ENCODE measurements around the gene SNAPC2.
"Not testable (repeated sequence)": the region's sequence is repeated elsewhere in the genome, so short reads cannot be mapped to it uniquely, and the experiment has no call there.

Gene SNAPC2

GRCh38 chr19:7943444-7944176 lies 23.5 kb downstream of the SNAPC2 start, which contains the start of gene TIMM44:
Gene TIMM44 (minus strand): TSS chr19:7943666. CDS start chr19:7943651, 15 bp downstream.
- peak within 1 kb of the TSS; percentile 95 for H2AFZ ChIP-seq (ENCODE audit: low read length, unreplicated experiment)
- peak within 1 kb of the TSS; percentile 93 for H3K4me3 ChIP-seq (ENCODE audit: low read depth, low read length)
- H3K4me1 ChIP-seq (ENCODE audit: control insufficient read depth, insufficient read depth, low read length, unreplicated experiment), result no peaks in the 10 kb centered on the region
- peak within 1 kb of the TSS; percentile 77 for H3K27ac ChIP-seq (ENCODE audit: low read depth, low read length)
- no peaks in the 10 kb centered on the region for H3K27me3 ChIP-seq (ENCODE audit: insufficient read depth, low read length)
- H3K36me3 ChIP-seq (ENCODE audit: insufficient read depth, low read length), result 0 out of 2 replicates have a peak, but pooled peaks cover 3% of the 10 kb centered on the region
- H3K79me2 ChIP-seq (ENCODE audit: control insufficient read depth, insufficient read depth, low read length, unreplicated experiment), result peaks cover 29% of the 10 kb centered on the region

GRCh38 chr19:7944177-7944761 lies 24.1 kb downstream of the SNAPC2 start:
- H3K27me3 ChIP-seq (ENCODE audit: insufficient read depth, low read length), result no peaks in the 10 kb centered on the region
- peak overlapping the region; percentile 73; the same call in 1 of the 2 replicates for H3K27ac ChIP-seq (ENCODE audit: low read depth, low read length)
- no peaks in the 10 kb centered on the region for H3K4me1 ChIP-seq (ENCODE audit: control insufficient read depth, insufficient read depth, low read length, unreplicated experiment)
- H3K36me3 ChIP-seq (ENCODE audit: insufficient read depth, low read length), result 0 out of 2 replicates have a peak, but pooled peaks cover 3% of the 10 kb centered on the region
- peak overlapping the region; percentile 95 for H2AFZ ChIP-seq (ENCODE audit: low read length, unreplicated experiment)
- H3K79me2 ChIP-seq (ENCODE audit: control insufficient read depth, insufficient read depth, low read length, unreplicated experiment), result peaks cover 27% of the 10 kb centered on the region
- peak overlapping the region; percentile 93 for H3K4me3 ChIP-seq (ENCODE audit: low read depth, low read length)

- Histone ChIP-seq H2AFZ (ENCODE audit: low read length, unreplicated experiment) (no peak overlapping the region), H3K4me3 (ENCODE audit: low read depth, low read length) (no peak overlapping the region), H3K36me3 (ENCODE audit: insufficient read depth, low read length) (no peaks in the 10 kb centered on the region), H3K27me3 (ENCODE audit: insufficient read depth, low read length) (no peaks in the 10 kb centered on the region), H3K79me2 (ENCODE audit: control insufficient read depth, insufficient read depth, low read length, unreplicated experiment) (peaks cover 2% of the 10 kb centered on the region), H3K27ac (ENCODE audit: low read depth, low read length) (no peak overlapping the region), H3K4me1 (ENCODE audit: control insufficient read depth, insufficient read depth, low read length, unreplicated experiment) (no peaks in the 10 kb centered on the region)
Observed at GRCh38 chr19:7947939-7948338, 27.8 kb downstream of the SNAPC2 start.

- Histone ChIP-seq H3K27me3 (ENCODE audit: insufficient read depth, low read length) (no peaks in the 10 kb centered on the region), H2AFZ (ENCODE audit: low read length, unreplicated experiment) (no peak overlapping the region), H3K27ac (ENCODE audit: low read depth, low read length) (no peak overlapping the region)
Observed at GRCh38 chr19:7953060-7953459, 32.9 kb downstream of the SNAPC2 start.

GRCh38 chr19:7953576-7953975 lies 33.4 kb downstream of the SNAPC2 start:
- no peak overlapping the region for H2AFZ ChIP-seq (ENCODE audit: low read length, unreplicated experiment)
- H3K4me1 ChIP-seq (ENCODE audit: control insufficient read depth, insufficient read depth, low read length, unreplicated experiment), result no peaks in the 10 kb centered on the region
- no peak overlapping the region for H3K27ac ChIP-seq (ENCODE audit: low read depth, low read length)
- H3K36me3 ChIP-seq (ENCODE audit: insufficient read depth, low read length), result no peaks in the 10 kb centered on the region
- no peaks in the 10 kb centered on the region for H3K79me2 ChIP-seq (ENCODE audit: control insufficient read depth, insufficient read depth, low read length, unreplicated experiment)
- H3K27me3 ChIP-seq (ENCODE audit: insufficient read depth, low read length), result no peaks in the 10 kb centered on the region
- H3K4me3 ChIP-seq (ENCODE audit: low read depth, low read length), result no peak overlapping the region

More at GRCh38 chr19:7953060-7953459, 32.9 kb downstream of the SNAPC2 start:
- no peaks in the 10 kb centered on the region for H3K4me1 ChIP-seq (ENCODE audit: control insufficient read depth, insufficient read depth, low read length, unreplicated experiment)
- no peaks in the 10 kb centered on the region for H3K36me3 ChIP-seq (ENCODE audit: insufficient read depth, low read length)
- H3K4me3 ChIP-seq (ENCODE audit: low read depth, low read length), result no peak overlapping the region
- H3K79me2 ChIP-seq (ENCODE audit: control insufficient read depth, insufficient read depth, low read length, unreplicated experiment), result no peaks in the 10 kb centered on the region

GRCh38 chr19:7955696-7956095 lies 35.6 kb downstream of the SNAPC2 start:
- H2AFZ ChIP-seq (ENCODE audit: low read length, unreplicated experiment), result no peak overlapping the region

GRCh38 chr19:7959211-7959610 lies 39.1 kb downstream of the SNAPC2 start:
- H2AFZ ChIP-seq (ENCODE audit: low read length, unreplicated experiment), result no peak overlapping the region
- no peak overlapping the region for H3K4me3 ChIP-seq (ENCODE audit: low read depth, low read length)
- H3K36me3 ChIP-seq (ENCODE audit: insufficient read depth, low read length), result no peaks in the 10 kb centered on the region
- no peak overlapping the region for H3K27ac ChIP-seq (ENCODE audit: low read depth, low read length)
- no peaks in the 10 kb centered on the region for H3K27me3 ChIP-seq (ENCODE audit: insufficient read depth, low read length)
- no peaks in the 10 kb centered on the region for H3K4me1 ChIP-seq (ENCODE audit: control insufficient read depth, insufficient read depth, low read length, unreplicated experiment)
- H3K79me2 ChIP-seq (ENCODE audit: control insufficient read depth, insufficient read depth, low read length, unreplicated experiment), result no peaks in the 10 kb centered on the region

More at GRCh38 chr19:7955696-7956095, 35.6 kb downstream of the SNAPC2 start:
- no peaks in the 10 kb centered on the region for H3K27me3 ChIP-seq (ENCODE audit: insufficient read depth, low read length)
- no peak overlapping the region for H3K4me3 ChIP-seq (ENCODE audit: low read depth, low read length)
- no peaks in the 10 kb centered on the region for H3K4me1 ChIP-seq (ENCODE audit: control insufficient read depth, insufficient read depth, low read length, unreplicated experiment)
- no peaks in the 10 kb centered on the region for H3K36me3 ChIP-seq (ENCODE audit: insufficient read depth, low read length)
- H3K79me2 ChIP-seq (ENCODE audit: control insufficient read depth, insufficient read depth, low read length, unreplicated experiment), result no peaks in the 10 kb centered on the region
- H3K27ac ChIP-seq (ENCODE audit: low read depth, low read length), result no peak overlapping the region

- H3K79me2 ChIP-seq (ENCODE audit: control insufficient read depth, insufficient read depth, low read length, unreplicated experiment); H3K4me3 ChIP-seq (ENCODE audit: low read depth, low read length); H3K36me3 ChIP-seq (ENCODE audit: insufficient read depth, low read length); H3K27me3 ChIP-seq (ENCODE audit: insufficient read depth, low read length); H3K4me1 ChIP-seq (ENCODE audit: control insufficient read depth, insufficient read depth, low read length, unreplicated experiment); H2AFZ ChIP-seq (ENCODE audit: low read length, unreplicated experiment); H3K27ac ChIP-seq (ENCODE audit: low read depth, low read length): not testable (repeated sequence)
Observed at GRCh38 chr19:7961082-7961481, 40.9 kb downstream of the SNAPC2 start.

GRCh38 chr19:7961920-7962626 lies 41.9 kb downstream of the SNAPC2 start:
- Histone ChIP-seq H3K36me3 (ENCODE audit: insufficient read depth, low read length) (no peaks in the 10 kb centered on the region), H3K4me1 (ENCODE audit: control insufficient read depth, insufficient read depth, low read length, unreplicated experiment) (no peaks in the 10 kb centered on the region), H3K79me2 (ENCODE audit: control insufficient read depth, insufficient read depth, low read length, unreplicated experiment) (no peaks in the 10 kb centered on the region), H2AFZ (ENCODE audit: low read length, unreplicated experiment) (no peak overlapping the region), H3K27me3 (ENCODE audit: insufficient read depth, low read length) (no peaks in the 10 kb centered on the region), H3K4me3 (ENCODE audit: low read depth, low read length) (no peak overlapping the region), H3K27ac (ENCODE audit: low read depth, low read length) (no peak overlapping the region)

- Histone ChIP-seq H3K4me1 (ENCODE audit: control insufficient read depth, insufficient read depth, low read length, unreplicated experiment) (no peaks in the 10 kb centered on the region), H2AFZ (ENCODE audit: low read length, unreplicated experiment) (no peak overlapping the region), H3K79me2 (ENCODE audit: control insufficient read depth, insufficient read depth, low read length, unreplicated experiment) (no peaks in the 10 kb centered on the region), H3K27ac (ENCODE audit: low read depth, low read length) (no peak overlapping the region), H3K36me3 (ENCODE audit: insufficient read depth, low read length) (no peaks in the 10 kb centered on the region), H3K27me3 (ENCODE audit: insufficient read depth, low read length) (no peaks in the 10 kb centered on the region), H3K4me3 (ENCODE audit: low read depth, low read length) (no peak overlapping the region)
Observed at GRCh38 chr19:7962644-7963268, 42.6 kb downstream of the SNAPC2 start.

Measured in ACC112 (cell line).